Lower leg skin (tissue), 3 donors: ENCODE measurements around the gene AUTS2.

Experiments
- CTCF ChIP-seq, 3 donors: fragments of 450-650 bp; IDR thresholded peaks; one replicate each; pipeline ENCODE4 v1.5.1; 2016; ENCODE audit warnings: antibody characterized with exemption in 3 of 3, mild to moderate bottlenecking in 3 of 3, moderate library complexity in 2 of 3
- POLR2A ChIP-seq, 2 donors: fragments of 450-650 bp; IDR thresholded peaks; one replicate each; pipeline ENCODE4 v1.6.1; 2016 to 2017; ENCODE audit warnings: antibody characterized with exemption in 2 of 2, mild to moderate bottlenecking in 1 of 2, moderate library complexity in 1 of 2

DNA sequence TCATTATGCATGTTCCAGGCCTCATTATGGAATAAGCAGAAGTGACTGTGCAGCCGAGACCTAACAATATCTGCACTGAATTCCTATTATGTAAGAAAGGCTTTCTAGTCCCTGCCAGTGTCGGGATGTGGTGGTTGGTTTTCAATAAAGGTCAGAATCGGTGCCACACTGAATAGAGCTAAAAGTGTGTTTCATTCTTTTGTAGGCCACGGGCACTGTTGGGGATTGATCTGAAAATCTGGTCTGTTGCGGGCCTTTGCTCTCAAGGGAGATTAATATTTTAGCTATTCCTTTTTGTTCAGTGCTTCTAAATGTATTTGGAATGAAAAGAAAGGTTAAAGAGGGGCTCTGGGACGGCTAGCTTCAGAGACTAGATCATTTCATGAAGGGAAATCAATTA lies 974.3 kb downstream of the AUTS2 start:
- no peak for TF ChIP-seq CTCF (IDR thresholded peaks at IDR 0.05)
- TF ChIP-seq POLR2A (IDR thresholded peaks at IDR 0.05) = no peak
